TTC549 (cell line): Measurements from ENCODE around the gene GJA3.

Experiments
- FAIRE-seq: peaks from 2 replicates; lab custom pipeline; 2012; peaks lifted over from hg19 to GRCh38; lab: Jason Lieb, UNC

Gene GJA3

DNA sequence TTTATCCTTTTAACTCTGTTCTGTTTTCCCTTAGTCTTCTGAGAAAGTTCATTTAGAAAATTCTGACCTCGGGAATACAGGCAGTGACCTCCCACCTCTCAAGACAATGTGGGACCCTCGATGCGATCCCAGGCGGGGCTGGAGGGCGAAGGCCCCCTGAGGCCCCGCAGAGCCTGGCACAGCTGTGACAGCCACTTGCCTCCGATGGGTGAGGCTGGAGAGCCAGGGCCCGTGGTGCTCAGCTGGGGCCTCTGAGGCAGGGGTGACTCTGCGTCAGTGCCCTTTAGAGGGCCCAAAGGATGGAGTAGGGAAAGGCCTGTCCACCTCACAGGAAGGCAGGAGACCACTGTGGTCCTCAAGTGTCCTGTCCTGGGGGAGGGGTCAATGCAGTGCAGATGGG, 10.3 kb downstream of the GJA3 start:
- FAIRE-seq: no peak

GRCh38 chr13:20149762-20150161, 11.1 kb downstream of the GJA3 start:
- no peak for FAIRE-seq

DNA sequence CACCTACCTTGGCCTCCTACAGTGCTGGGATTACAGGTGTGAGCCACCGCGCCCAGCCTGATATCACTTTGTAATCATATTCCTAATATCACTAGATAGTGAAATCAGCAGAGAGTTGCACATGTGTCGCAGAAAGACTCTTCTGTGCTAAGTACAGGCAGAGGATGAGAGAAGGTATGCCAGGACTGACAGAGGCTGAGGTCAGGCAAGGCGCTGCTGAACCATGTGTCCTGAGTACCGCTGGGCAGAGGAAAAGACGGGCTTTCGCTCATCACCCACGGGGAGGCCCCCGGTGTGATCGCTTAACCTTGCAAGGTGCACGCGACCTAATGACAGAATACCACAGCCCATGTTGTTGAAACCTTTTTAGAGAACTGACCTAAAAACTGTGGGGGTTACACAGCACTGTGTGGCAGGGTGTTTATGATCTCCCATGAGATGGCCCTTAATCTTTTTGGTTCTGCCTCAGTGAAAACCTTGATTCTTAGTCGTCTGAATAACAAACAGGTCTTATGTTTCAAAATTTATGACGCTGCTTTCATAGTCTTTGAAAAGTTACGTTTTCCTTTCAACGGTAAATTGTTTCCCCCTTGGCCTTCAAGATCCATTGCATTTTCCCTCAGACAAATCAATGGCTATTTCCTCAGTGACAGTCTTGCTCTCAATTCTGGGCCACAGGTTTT, 12.2 kb downstream of the GJA3 start:
- FAIRE-seq: no peak

- FAIRE-seq: no peak
These were observed 14.5 kb downstream of the GJA3 start for GRCh38 chr13:20146381-20146780.

- no peak for FAIRE-seq
These were observed 15.3 kb downstream of the GJA3 start for GRCh38 chr13:20145521-20145920.

- no peak for FAIRE-seq
These were observed 16.6 kb downstream of the GJA3 start for GRCh38 chr13:20144141-20144850.

GRCh38 chr13:20142927-20143480, 17.8 kb downstream of the GJA3 start:
- FAIRE-seq: no peak

DNA sequence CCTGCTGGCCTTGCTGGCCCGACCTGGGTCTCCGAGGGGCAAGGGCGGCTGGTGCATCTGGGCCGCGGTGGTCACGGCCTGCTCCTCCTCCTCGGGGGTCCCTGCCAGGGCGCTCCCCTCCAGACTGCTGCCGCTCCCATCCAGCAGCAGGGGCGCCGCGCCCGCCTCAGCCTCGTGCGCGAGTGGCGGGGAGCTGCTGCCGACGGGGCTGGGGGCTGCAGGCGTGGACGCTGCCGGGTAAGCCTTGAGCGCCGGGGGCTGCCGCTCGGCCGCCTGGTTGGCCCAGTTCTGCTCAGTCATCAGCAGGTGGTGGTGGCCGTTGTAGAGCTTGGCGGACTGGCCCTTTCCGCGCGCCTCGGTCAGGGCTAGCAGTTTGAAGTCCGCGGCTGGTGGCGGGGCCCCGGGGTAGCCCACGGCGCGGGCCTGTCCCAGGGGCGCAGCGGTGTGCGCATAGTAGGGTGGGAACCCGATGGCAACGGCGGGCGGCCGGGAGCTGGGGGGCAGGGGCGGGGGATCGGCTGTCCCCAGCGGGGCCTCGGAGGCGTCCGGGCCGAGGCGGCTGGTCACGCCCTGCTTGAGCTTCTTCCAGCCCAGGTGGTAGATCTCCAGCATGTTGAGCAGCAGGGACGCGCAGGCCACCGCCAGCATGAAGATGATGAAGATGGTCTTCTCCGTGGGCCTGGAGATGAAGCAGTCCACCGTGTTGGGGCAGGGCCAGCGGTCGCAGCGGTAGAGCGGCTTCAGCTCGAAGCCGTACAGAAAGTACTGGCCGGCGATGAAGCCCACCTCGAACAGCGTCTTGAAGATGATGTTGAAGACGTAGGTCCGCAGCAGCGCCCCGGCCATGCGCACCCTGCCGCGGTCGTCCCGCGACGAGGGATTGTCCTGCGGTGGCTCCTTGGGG, 18.6 kb downstream of the GJA3 start:
- FAIRE-seq: no peak

GRCh38 chr13:20141238-20142022, 19.4 kb downstream of the GJA3 start:
- no peak for FAIRE-seq

GRCh38 chr13:20140487-20140886, 20.4 kb downstream of the GJA3 start:
- FAIRE-seq: no peak

DNA sequence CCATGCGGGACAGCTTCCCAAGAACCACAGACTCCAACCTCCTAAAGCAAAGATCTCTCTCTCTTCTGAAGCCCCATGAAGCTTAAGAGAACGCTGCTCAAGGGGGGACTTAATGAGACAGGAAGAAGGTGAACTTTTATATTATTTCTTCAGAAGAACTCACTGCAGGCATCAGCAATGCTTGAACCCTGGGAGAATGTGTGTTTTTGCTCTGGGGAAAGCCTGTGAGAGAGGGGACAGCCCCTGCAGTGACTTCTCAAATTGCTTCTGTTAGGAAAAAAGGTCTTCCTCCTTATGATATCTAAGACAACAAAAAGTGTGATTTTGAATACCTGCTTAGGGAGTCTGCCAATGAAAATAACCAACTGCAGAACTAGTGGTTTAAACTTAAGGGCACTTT, 23.0 kb downstream of the GJA3 start:
- no peak for FAIRE-seq

DNA sequence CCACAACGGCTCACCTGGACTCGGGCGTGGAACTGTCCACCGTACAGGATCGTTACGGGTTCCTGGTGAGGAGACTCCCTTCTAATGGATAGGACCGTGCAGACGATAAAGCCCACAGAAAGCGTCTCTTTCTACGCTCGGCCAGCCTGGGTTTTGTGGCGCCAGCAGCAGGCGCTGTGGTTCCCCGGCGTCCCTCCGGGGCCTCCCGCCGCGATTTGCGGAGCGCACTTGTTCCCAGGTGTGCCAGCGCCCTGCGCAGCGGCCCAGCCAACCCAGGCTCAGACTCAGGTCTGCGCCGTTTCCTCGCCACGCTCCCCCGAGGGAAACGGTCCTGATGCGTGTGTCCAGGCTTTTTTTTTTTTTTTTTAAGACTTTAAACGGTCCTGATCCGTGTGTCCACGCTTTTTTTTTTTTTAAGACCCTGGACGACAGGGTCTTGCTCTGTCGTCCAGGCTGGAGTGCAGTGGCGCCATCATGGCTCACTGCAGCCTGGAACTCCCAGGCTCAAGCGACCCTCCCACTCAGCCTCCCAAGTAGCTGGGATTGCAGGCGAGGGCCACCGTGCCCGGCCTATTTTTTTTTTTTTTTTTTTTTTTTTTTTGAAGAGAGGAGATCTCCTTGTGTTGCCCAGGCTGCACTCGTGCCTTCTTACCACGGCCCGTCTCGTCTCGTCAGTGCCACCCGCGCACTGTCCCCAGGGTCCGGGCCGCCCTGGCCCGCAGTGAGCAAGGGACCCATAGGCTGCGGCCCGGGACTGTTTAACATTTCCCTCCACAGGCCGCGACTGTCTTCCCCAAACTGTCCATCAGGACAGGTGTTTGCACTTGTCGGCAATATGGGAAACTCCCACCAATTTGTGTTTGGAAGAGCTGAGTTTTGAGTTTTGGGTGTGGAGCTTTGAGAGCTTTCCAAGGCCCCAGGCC, 23.8 kb downstream of the GJA3 start:
- no peak for FAIRE-seq

GRCh38 chr13:20134732-20135131, 26.1 kb downstream of the GJA3 start:
- FAIRE-seq: no peak

GRCh38 chr13:20132052-20132634, 28.7 kb downstream of the GJA3 start:
- FAIRE-seq: no peak

- no peak for FAIRE-seq
These were observed 29.6 kb downstream of the GJA3 start for GRCh38 chr13:20131057-20131832.

DNA sequence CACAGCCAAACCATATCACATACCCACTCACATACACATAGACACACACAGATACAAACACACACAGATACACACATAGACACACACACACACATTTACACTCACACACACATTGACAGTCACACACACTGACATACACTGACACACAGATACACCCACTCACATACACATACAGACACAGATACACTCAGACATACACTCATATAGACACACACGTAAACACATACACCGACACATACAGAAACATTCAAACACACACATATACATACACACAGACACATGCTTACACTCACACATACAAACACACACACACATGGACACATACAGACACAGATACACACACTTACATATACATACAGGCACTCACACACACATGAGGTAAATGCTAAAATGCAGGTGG, 30.2 kb downstream of the GJA3 start:
- FAIRE-seq: no peak

DNA sequence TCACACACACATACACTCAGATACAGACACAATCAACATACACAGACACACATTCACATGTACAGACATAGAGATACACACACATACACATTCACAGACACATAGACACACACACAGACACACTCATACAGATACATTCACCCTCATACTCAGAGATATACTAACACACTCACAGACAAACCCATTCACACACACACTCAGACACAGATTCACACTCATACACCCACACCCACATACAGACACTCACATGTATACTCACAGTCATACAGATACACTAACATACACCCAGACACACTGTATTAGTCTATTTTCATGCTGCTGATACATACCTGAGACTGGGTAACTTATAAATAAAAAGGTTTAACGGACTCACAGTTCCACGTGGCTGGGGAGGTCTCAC, 30.8 kb downstream of the GJA3 start:
- FAIRE-seq: no peak

DNA sequence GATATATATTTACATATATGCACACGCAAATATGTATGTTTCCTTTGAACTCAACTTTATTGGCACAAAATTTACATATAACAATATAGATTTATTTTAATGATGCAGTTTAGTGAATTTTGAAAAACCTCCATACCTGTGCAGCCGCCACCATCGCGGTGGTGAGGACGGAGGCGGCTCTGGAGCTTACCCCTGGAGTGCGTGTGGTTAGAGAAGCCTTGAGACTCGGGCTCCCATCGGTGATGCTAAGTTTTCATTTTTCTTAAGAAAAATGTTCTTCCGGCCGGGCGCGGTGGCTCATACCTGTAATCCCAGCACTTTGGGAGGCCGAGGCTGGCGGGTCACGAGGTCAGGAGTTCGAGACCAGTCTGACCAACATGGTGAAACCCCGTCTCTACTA, 31.8 kb downstream of the GJA3 start:
- FAIRE-seq: no peak

- FAIRE-seq: no peak
These were observed 32.4 kb downstream of the GJA3 start for GRCh38 chr13:20128459-20128931.
